ENCODE measurements around the gene SLC2A1. TPM values are rescaled to one million over a fixed set of nuclear protein-coding genes. Genes with fewer than 3 reads are reported as not detected.

The SLC2A1 gene
- total and polyA plus RNA-seq, 2 of the 13 experiments (the other 11 are each of a cell fraction or from before 2014, with no cell fraction given): 125 to 423 TPM

DNA sequence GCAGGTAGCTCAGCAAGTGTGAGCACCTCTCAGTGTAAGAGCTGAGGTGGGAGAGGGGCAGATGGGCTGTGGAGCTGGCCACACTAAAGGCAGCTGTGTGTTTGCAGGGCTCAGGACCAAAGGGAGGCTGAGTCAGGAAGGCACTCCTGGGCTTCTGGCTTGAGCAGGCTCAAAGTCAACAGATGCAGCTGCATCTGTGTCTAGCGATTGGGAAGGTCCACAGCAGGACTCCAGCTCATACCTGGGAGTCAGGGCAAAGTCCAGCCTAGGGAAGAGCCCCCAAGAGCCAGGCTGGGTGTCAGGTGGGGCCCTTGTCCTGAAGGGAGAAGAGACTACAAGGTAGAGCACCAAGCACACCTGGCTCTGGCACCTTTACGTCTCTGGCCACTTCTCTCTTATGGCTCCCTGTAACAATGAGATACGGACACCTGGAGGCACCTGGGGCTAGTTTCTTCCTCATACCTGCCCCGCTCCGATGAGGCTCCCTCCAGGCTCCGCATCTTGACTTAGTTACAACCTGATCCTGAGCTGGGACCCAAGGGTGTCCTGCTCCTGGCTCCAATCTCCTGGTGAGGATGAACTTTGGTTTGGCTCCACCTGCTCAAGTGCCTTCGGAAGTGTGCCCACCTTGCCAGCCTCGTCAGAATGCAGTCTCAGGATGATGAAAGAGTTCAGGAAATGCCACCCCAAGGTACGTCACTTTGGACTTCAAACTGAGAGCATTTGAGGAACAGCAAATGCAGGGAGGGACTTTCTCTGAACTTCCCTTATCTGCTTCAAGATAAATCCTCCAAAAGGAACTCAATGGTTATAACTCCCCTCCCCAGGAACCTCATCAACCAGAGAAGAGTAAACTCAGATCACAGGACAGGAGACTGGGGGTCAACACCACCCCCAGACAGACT is 21.5 kb upstream of the SLC2A1 start (continued):
- TF ChIP-seq ARHGAP35 (CRISPR knock-in tag; IDR thresholded peaks at IDR 0.05; ENCODE audit: borderline replicate concordance) (no peak), ZNF567 (CRISPR knock-in tag; IDR thresholded peaks at IDR 0.05; ENCODE audit: borderline replicate concordance) (no peak), NFKB2 (CRISPR knock-in tag; IDR thresholded peaks at IDR 0.05; ENCODE audit: borderline replicate concordance) (no peak), PITX1 (CRISPR knock-in tag; IDR thresholded peaks at IDR 0.05) (no peak), ARNT (IDR thresholded peaks at IDR 0.05) (no peak), ZNF883 (CRISPR knock-in tag; IDR thresholded peaks at IDR 0.05; ENCODE audit: not compliant biosample characterization) (no peak), ZNF20 (CRISPR knock-in tag; IDR thresholded peaks at IDR 0.05) (no peak), KDM5B (CRISPR knock-in tag; IDR thresholded peaks at IDR 0.05; ENCODE audit: borderline replicate concordance) (0 out of 2 replicates have a peak, but pooled peaks have one; percentile 20), GTF3A (CRISPR knock-in tag; conservative IDR thresholded peaks at IDR 0.05) (no peak), NFRKB (IDR thresholded peaks at IDR 0.05) (no peak), FOXC1 (CRISPR knock-in tag; IDR thresholded peaks at IDR 0.05; ENCODE audit: borderline replicate concordance) (no peak), ZNF253 (CRISPR knock-in tag; IDR thresholded peaks at IDR 0.05; ENCODE audit: borderline replicate concordance) (no peak), ZNF766 (CRISPR knock-in tag; IDR thresholded peaks at IDR 0.05; ENCODE audit: borderline replicate concordance) (no peak), ATM (IDR thresholded peaks at IDR 0.05; ENCODE audit: borderline replicate concordance) (no peak), HDAC6 (IDR thresholded peaks at IDR 0.05; ENCODE audit: low read depth, low read length) (no peak), MEIS2 (CRISPR knock-in tag; IDR thresholded peaks at IDR 0.05) (no peak), ZKSCAN8 (CRISPR knock-in tag; IDR thresholded peaks at IDR 0.05; ENCODE audit: borderline replicate concordance) (no peak), ZNF749 (CRISPR knock-in tag; IDR thresholded peaks at IDR 0.05; ENCODE audit: borderline replicate concordance) (no peak), RBAK (CRISPR knock-in tag; IDR thresholded peaks at IDR 0.05) (no peak), ZNF777 (CRISPR knock-in tag; IDR thresholded peaks at IDR 0.05) (no peak), ARNTL (CRISPR knock-in tag; IDR thresholded peaks at IDR 0.05) (no peak)
- TF ChIP-seq, protein P1, sequence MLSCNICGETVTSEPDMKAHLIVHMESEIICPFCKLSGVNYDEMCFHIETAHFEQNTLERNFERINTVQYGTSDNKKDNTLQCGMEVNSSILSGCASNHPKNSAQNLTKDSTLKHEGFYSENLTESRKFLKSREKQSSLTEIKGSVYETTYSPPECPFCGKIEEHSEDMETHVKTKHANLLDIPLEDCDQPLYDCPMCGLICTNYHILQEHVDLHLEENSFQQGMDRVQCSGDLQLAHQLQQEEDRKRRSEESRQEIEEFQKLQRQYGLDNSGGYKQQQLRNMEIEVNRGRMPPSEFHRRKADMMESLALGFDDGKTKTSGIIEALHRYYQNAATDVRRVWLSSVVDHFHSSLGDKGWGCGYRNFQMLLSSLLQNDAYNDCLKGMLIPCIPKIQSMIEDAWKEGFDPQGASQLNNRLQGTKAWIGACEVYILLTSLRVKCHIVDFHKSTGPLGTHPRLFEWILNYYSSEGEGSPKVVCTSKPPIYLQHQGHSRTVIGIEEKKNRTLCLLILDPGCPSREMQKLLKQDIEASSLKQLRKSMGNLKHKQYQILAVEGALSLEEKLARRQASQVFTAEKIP (CRISPR knock-in tag; IDR thresholded peaks at IDR 0.05; ENCODE audit: borderline replicate concordance): no peak
- TF ChIP-seq, protein P2, sequence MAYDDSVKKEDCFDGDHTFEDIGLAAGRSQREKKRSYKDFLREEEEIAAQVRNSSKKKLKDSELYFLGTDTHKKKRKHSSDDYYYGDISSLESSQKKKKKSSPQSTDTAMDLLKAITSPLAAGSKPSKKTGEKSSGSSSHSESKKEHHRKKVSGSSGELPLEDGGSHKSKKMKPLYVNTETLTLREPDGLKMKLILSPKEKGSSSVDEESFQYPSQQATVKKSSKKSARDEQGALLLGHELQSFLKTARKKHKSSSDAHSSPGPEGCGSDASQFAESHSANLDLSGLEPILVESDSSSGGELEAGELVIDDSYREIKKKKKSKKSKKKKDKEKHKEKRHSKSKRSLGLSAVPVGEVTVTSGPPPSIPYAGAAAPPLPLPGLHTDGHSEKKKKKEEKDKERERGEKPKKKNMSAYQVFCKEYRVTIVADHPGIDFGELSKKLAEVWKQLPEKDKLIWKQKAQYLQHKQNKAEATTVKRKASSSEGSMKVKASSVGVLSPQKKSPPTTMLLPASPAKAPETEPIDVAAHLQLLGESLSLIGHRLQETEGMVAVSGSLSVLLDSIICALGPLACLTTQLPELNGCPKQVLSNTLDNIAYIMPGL (CRISPR knock-in tag; IDR thresholded peaks at IDR 0.05; ENCODE audit: borderline replicate concordance in 1 of 2, low read depth in 1 of 2): no peak
- TF ChIP-seq, protein P3, sequence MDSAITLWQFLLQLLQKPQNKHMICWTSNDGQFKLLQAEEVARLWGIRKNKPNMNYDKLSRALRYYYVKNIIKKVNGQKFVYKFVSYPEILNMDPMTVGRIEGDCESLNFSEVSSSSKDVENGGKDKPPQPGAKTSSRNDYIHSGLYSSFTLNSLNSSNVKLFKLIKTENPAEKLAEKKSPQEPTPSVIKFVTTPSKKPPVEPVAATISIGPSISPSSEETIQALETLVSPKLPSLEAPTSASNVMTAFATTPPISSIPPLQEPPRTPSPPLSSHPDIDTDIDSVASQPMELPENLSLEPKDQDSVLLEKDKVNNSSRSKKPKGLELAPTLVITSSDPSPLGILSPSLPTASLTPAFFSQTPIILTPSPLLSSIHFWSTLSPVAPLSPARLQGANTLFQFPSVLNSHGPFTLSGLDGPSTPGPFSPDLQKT (CRISPR knock-in tag; IDR thresholded peaks at IDR 0.05; ENCODE audit: borderline replicate concordance): no peak
